Superior temporal gyrus (tissue), 1 donor: ENCODE data around the gene PRKCA.
"Not testable (repeated sequence)": the region's sequence is repeated elsewhere in the genome, so short reads cannot be mapped to it uniquely, and the experiment has no call there.

Source experiments
- DNase-seq: peaks from one replicate; pipeline ENCODE4 v3.0.0-alpha.2; 2016; ENCODE audit errors: extremely low spot score

PRKCA gene

GRCh38 chr17:66326476-66327047 lies 24.1 kb downstream of the PRKCA start:
- DNase-seq: no peak

DNA sequence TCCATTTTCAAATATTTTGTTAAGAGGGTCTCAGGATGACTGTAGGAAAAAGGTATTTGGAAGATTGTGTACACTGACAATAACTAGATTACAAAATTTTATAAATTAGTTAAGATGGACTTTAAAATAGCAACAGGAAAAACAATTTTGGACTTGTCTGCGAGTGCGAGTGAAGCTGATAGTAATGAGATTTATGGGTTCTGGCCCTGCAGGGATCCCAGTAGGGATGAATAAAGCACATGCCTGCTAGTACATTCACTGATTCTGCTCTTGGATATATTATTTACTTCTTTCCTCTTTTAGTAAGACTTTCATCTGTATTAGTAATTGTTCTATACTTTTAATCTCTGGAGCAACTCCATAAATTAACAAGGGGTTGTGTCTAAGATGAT lies 28.2 kb downstream of the PRKCA start:
- DNase-seq: no peak

- DNase-seq: no peak
Measured at GRCh38 chr17:66331038-66331816, 28.8 kb downstream of the PRKCA start.

DNA sequence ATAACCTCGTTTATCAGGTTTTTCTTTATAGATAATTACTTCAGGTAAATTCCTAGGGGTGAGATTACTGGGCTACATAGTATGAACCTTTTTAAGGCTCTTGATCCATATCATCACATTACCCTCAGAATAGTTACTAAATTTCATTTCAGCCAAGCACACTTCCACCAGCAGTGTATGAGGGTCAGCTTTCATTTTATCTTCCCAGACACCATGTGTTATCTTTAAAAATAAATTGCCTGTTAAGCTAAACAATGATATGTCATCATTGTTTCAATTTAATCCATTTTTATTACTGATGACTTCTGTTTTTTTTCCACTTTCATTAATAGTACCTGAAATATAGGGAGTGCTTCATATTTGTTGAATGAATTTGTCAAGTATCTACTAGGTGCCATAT lies 33.4 kb downstream of the PRKCA start:
- no peak for DNase-seq

GRCh38 chr17:66337268-66337667 lies 34.9 kb downstream of the PRKCA start:
- no peak for DNase-seq

DNA sequence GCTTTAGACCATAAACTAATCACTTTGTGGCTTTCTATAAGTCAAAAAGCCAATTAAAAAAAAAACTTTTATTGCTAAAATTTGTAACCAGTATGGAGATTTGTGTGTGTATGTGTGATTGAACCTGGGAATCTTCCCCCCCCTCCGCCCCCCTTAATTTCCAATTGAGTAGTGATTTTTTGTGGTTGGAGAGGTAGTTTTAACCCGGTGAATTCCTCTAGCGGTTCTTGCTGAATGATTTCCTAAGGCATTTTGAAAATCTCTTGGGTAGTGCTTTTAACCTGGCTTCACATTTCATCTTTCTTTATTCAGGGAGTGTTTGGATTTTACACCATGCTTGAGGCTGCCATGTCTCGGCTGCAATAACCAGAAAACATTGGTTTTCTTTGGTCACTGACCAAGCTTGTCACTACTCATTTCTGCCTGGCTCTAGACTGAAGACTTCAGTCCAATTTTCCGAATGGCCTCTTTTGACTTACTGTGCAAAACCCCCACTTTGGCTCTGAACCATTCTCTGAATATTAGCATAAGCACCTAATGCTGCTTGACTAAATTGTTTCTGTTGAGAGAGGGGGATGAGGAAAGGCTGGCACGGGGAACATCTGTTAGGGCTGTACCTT lies 35.6 kb downstream of the PRKCA start:
- DNase-seq: no peak

DNA sequence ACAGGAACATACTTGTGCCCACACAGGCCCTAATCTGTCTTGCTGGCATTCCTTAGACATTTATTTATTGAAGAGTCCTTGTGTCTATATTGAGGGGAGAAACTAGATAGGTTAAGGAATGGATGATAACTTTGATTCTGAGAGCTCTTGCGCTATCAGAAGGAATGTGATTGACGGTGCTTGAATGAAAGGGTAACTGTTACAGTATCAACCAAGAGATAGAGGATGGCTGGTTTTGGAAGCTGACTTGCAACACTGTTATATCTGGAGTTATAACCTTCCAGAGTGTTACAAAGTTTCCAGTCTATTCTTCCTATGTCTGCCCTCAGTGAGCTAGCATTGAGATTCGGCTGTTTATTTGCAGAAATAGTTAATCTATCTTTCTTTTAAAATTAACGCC lies 36.5 kb downstream of the PRKCA start:
- DNase-seq: no peak

- DNase-seq: no peak
Measured at GRCh38 chr17:66339561-66339960, 37.1 kb downstream of the PRKCA start.

GRCh38 chr17:66340720-66341119 lies 38.3 kb downstream of the PRKCA start:
- no peak for DNase-seq

- no peak for DNase-seq
Measured at GRCh38 chr17:66341462-66341861, 39.0 kb downstream of the PRKCA start.

DNA sequence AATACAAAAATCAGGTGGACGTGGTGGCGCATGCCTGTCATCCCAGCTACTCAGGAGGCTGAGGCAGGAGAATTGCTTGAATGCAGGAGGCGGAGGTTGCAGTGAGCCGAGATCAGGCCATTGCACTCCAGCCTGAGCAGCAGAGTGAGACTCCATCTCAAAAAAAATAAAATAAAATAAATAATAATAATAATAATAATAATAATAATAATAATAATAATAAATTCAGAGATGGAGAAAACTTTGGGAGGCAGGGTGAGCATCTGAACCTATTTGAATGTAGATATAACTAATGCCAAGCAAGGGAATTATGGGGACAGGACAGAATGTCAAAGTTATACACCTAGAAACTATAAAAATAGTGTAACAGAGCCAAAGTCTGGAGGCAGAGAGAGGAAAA lies 39.9 kb downstream of the PRKCA start:
- not testable (repeated sequence) for DNase-seq

GRCh38 chr17:66343531-66344078 lies 41.2 kb downstream of the PRKCA start:
- DNase-seq: no peak

GRCh38 chr17:66344473-66344872 lies 42.1 kb downstream of the PRKCA start:
- no peak for DNase-seq

- DNase-seq: no peak
Measured at GRCh38 chr17:66345264-66345663, 42.9 kb downstream of the PRKCA start.

- not testable (repeated sequence) for DNase-seq
Measured at GRCh38 chr17:66345949-66346638, 43.7 kb downstream of the PRKCA start.

DNA sequence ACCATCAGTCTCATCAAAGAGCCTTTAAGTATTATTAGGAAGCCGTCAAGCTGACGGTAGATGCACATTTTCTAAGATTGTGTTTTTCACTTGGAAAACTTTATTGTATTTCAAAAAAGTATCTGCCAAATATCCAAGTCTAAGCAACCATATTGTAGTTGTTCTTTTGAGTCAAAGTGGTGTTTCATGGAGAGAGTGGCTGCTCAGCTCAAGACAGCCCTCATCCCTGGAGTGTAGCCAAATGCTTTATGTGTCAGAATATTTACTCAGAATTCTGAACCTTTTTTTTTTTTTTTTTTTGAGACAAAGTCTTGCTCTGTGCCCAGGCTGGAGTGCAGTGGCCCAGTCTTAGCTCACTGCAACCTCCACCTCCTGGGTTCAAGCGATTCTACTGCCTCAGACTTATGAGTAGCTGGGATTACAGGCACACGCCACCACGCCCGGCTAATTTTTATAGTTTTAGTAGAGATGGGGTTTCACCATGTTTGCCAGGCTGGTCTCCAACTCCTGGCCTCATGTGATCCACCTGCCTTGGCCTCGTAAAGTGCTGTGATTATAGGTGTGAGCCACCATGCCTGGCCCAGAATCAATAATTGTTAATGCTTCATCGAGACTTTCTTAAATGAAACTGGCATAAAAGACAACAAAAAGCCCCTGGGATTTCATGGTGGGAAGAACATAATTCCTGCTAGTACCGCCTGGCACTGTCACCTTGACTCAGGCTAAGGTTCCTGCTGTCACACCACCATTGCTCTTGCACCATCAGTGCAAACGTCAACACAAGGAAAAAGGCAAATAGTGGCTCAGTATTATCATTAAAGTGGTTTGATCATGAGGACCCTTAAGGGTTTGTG lies 45.5 kb downstream of the PRKCA start:
- DNase-seq: no peak

GRCh38 chr17:66348584-66349165 lies 46.3 kb downstream of the PRKCA start:
- DNase-seq: no peak

- no peak for DNase-seq
Measured at GRCh38 chr17:66349521-66350254, 47.3 kb downstream of the PRKCA start.

DNA sequence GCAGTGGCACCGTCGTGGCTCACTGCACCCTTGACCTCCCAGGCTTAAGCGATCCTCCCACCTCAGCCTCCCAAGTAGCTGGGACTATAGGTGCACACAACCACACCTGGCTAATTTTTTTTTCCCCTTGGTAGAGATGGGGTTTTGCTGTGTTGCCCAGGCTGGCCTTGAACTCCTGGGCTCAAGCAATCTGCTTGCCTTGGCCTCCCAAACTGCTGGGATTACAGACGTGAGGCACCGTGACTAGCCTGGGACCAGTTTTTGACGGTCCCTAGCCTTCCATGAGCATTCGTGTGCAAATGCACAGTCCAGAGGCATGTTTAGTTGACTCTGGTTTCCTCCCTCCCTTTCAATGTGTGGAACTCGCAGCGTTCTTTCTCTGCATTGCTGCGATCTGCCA lies 48.2 kb downstream of the PRKCA start:
- not testable (repeated sequence) for DNase-seq

GRCh38 chr17:66351033-66351432 lies 48.6 kb downstream of the PRKCA start:
- DNase-seq: no peak
